Skeletal muscle tissue (tissue), 4 donors: ENCODE data around the gene ANXA10. TPM values are rescaled to one million over a fixed set of nuclear protein-coding genes. Genes with fewer than 3 reads are reported as not detected.

ENCODE experiments used
- H3K27ac ChIP-seq: one replicate; pipeline ENCODE4 v1.7.0; 2013; ENCODE audit warnings: mild to moderate bottlenecking, low read depth, low read length, inconsistent platforms
- H3K27me3 ChIP-seq, 3 donors: one replicate each; pipeline ENCODE4 v1.7.0; 2013; ENCODE audit warnings: low read length in 3 of 3; ENCODE audit not compliant: control insufficient read depth in 3 of 3, insufficient read depth in 3 of 3
- H3K36me3 ChIP-seq, 3 donors: one replicate each; pipeline ENCODE4 v1.7.0; 2013; ENCODE audit warnings: low read length in 3 of 3; ENCODE audit not compliant: control insufficient read depth in 3 of 3, insufficient read depth in 3 of 3
- H3K4me1 ChIP-seq, 3 donors: one replicate each; pipeline ENCODE4 v1.7.0; 2013; ENCODE audit warnings: low read length in 3 of 3, mild to moderate bottlenecking in 3 of 3; ENCODE audit not compliant: control insufficient read depth in 3 of 3, insufficient read depth in 3 of 3
- H3K4me3 ChIP-seq, 3 donors: one replicate each; pipeline ENCODE4 v1.7.0; 2013; ENCODE audit warnings: low read length in 3 of 3
- H3K9ac ChIP-seq, 3 donors: one replicate each; pipeline ENCODE4 v1.7.0; 2013; ENCODE audit warnings: low read length in 3 of 3, mild to moderate bottlenecking in 3 of 3, moderate library complexity in 2 of 3, low read depth in 1 of 3
- H3K9me3 ChIP-seq, 3 donors: one replicate each; pipeline ENCODE4 v1.7.0; 2013; ENCODE audit warnings: low read length in 3 of 3; ENCODE audit not compliant: control insufficient read depth in 3 of 3
- total RNA-seq: library from RNA; depleted of rRNA; stranded (reverse); fragments of >200 nt; gene quantifications from one replicate; pipeline ENCODE4 v1.2.3, GENCODE V29; 2014
- donor health status: Osteomylitis.

ANXA10 gene
- total RNA-seq, 1 donor from 2014 or later: not detected

DNA sequence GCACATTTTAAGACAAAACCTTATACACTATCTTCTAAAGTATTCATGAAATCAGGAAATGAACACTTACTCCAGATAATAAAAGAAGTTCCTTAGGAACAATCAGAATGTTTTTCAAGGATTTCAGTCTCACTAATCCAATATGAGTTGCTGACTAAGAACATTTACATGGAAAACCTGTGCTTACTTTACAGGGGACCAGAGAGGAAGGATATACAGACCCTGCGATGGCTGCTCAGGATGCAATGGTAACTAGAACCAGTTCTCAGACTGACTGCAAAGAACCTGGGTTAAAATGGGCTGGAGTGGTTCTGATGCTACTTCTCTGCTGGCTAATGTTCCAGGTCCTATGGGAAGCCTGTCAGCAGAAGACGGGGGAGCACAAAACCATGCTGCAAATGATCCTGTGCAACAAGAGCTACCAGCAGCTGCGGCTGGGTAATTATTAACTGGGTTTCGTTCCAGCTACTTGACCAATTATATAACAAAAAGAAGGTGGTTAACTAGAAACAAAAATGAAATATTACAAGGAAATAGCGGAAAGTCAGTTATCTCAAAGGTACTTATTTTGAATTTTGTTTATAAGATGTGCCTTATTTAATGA lies 85.3 kb downstream of the ANXA10 start:
- no peaks in the 10 kb centered on the region for H3K36me3 ChIP-seq
- H3K4me3 ChIP-seq: no peak overlapping the region
- no peak overlapping the region for H3K27ac ChIP-seq
- no peaks in the 10 kb centered on the region for H3K27me3 ChIP-seq
- H3K9ac ChIP-seq: no peak overlapping the region
- H3K9me3 ChIP-seq: no peaks in the 10 kb centered on the region
- H3K4me1 ChIP-seq: no peaks in the 10 kb centered on the region

- Histone ChIP-seq H3K36me3 (no peaks in the 10 kb centered on the region), H3K4me1 (no peaks in the 10 kb centered on the region), H3K27ac (no peak overlapping the region), H3K9ac (no peak overlapping the region), H3K4me3 (no peak overlapping the region), H3K9me3 (no peaks in the 10 kb centered on the region), H3K27me3 (no peaks in the 10 kb centered on the region)
These were observed 91.6 kb downstream of the ANXA10 start for GRCh38 chr4:168183717-168184571.

- Histone ChIP-seq H3K4me1 (no peaks in the 10 kb centered on the region), H3K9me3 (no peaks in the 10 kb centered on the region), H3K36me3 (no peaks in the 10 kb centered on the region), H3K27me3 (no peaks in the 10 kb centered on the region), H3K4me3 (no peak overlapping the region), H3K9ac (no peak overlapping the region), H3K27ac (no peak overlapping the region)
These were observed 96.4 kb downstream of the ANXA10 start for GRCh38 chr4:168188754-168189153.

- Histone ChIP-seq H3K4me1 (no peaks in the 10 kb centered on the region), H3K27me3 (no peaks in the 10 kb centered on the region), H3K27ac (no peak overlapping the region), H3K9me3 (no peaks in the 10 kb centered on the region), H3K36me3 (no peaks in the 10 kb centered on the region), H3K4me3 (no peak overlapping the region), H3K9ac (no peak overlapping the region)
These were observed 105.6 kb downstream of the ANXA10 start for GRCh38 chr4:168197926-168198325.

GRCh38 chr4:168199260-168199957 lies 107.1 kb downstream of the ANXA10 start:
- Histone ChIP-seq H3K27me3 (no peaks in the 10 kb centered on the region), H3K4me1 (no peaks in the 10 kb centered on the region), H3K4me3 (no peak overlapping the region), H3K27ac (no peak overlapping the region), H3K9ac (no peak overlapping the region), H3K9me3 (peaks cover 4 to 6% (median 5%) of the 10 kb centered on the region in 3 donors), H3K36me3 (no peaks in the 10 kb centered on the region)

DNA sequence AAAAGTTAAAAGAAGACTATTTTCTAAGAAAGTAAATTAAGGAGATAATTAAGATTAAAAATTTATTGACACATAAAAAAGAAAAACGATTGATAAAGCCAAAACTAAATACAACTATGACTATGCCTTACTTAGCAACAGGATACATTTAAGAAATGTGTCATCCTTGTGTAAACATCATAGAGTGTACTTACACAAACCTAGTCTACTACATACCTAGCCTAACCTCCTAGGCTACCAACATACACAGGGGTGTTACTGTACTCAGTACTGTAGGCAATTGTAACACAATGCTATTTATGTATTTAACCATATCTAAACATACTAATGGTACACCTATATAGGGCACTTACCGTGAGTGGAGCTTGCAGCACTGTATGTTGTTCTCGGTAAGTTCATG lies 108.3 kb downstream of the ANXA10 start:
- Histone ChIP-seq H3K27ac (no peak overlapping the region), H3K9me3 (peaks cover 4 to 6% (median 5%) of the 10 kb centered on the region in 3 donors), H3K4me3 (no peak overlapping the region), H3K36me3 (no peaks in the 10 kb centered on the region), H3K27me3 (no peaks in the 10 kb centered on the region), H3K9ac (no peak overlapping the region), H3K4me1 (no peaks in the 10 kb centered on the region)

- Histone ChIP-seq H3K4me3 (no peak overlapping the region), H3K27me3 (no peaks in the 10 kb centered on the region), H3K9me3 (peaks cover 4 to 6% (median 5%) of the 10 kb centered on the region in 3 donors), H3K4me1 (no peaks in the 10 kb centered on the region), H3K9ac (no peak overlapping the region), H3K36me3 (no peaks in the 10 kb centered on the region), H3K27ac (no peak overlapping the region)
These were observed 111.0 kb downstream of the ANXA10 start for GRCh38 chr4:168203233-168203911.

DNA sequence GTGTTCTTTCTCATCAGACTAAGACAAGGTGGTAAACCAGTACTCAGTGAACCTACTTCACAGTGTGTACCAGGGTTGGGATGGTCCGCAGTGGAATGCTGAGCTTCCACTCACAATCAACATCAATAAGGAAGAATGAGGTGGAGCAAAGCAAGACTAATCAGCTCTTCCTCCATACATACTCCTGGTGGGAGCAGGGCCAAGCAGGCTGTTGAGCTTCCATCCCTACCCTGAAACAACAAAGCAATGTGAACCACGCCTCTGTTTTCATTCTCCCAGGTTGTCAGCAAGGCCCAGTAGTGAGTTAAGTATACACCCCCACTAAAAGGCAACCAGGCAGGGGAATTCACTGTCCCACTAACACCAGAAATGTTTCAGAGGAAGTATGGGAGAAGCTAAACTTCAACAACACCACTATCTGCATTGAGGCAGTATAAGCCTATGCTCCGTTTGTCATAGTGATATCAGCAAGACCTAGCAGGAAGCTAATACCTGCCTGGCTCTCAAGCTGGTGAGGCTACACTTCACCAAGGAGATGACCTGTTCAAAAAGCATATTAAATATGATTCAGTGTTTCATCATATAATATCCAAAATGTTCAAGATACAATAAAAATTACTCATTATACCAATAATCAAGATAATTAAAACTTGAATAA lies 116.7 kb downstream of the ANXA10 start:
- H3K4me1 ChIP-seq: no peaks in the 10 kb centered on the region
- H3K4me3 ChIP-seq: no peak overlapping the region
- H3K36me3 ChIP-seq: no peaks in the 10 kb centered on the region
- H3K9ac ChIP-seq: no peak overlapping the region
- no peak overlapping the region for H3K27ac ChIP-seq
- no peaks in the 10 kb centered on the region for H3K9me3 ChIP-seq
- H3K27me3 ChIP-seq: no peaks in the 10 kb centered on the region

DNA sequence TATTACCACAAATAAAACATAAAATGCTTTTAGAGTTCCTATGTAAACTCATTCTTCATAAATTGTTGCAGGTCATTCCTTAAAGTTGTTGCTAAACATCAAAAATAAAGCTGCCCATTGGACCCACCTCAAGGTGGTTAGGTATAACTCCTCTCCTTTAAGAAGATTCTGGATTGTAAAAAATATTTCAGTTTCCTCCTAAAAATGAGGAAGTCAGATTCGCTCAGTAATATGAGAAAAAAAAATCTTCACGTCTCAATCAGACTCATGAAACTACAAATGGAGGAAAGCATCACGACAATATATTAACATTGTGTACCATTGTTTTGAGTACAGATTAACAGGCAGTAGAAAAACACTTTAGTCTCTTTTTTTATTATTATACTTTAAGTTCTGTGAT lies 120.3 kb downstream of the ANXA10 start:
- Histone ChIP-seq H3K27ac (no peak overlapping the region), H3K36me3 (peaks cover 3 to 9% (median 6%) of the 10 kb centered on the region in 3 donors), H3K4me1 (no peaks in the 10 kb centered on the region), H3K4me3 (no peak overlapping the region), H3K9me3 (no peaks in the 10 kb centered on the region), H3K27me3 (no peaks in the 10 kb centered on the region), H3K9ac (no peak overlapping the region)
